ENCODE results near the gene EPHB2. TPM values are rescaled to one million over a fixed set of nuclear protein-coding genes. Genes with fewer than 3 reads are reported as not detected.

Gene EPHB2
- total RNA-seq, 1 experiment from 2014 or later = 18.5 TPM

DNA sequence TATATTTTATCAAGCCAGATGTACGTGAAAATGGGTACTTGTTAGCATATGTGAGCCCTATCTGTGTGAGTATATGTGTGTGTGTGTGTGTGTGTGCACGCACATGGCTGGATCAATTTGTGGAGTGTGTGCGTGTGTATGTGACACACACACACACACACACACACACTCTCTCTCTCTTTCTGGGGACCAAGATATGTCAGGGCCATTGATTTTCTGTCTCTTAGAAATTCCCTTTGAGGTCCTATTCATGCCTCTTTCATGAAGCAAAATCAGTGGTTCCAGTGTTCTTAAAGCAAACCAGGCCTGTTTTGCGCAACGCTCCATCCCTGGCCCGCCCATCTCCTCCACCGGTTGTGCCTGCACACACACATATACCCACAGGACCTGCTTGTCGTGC lies 90.0 kb downstream of the EPHB2 start:
- Mint-ChIP-seq H3K27me3 (ENCODE audit: low read depth) (no peaks in the 10 kb centered on the region; the same call in 1 of the 2 replicates), H3K27ac (peak overlapping the region; percentile 33; the same call in 1 of the 2 replicates), H3K9me3 (no peaks in the 10 kb centered on the region), H3K4me1 (peaks cover 28% of the 10 kb centered on the region), H3K4me3 (no peak overlapping the region), H3K36me3 (no peaks in the 10 kb centered on the region)
- CTCF ChIA-PET = interaction anchor here (1.3 kb wide), 1 partner anchor 61 kb away, joined by 3 read pairs; no protein-coding TSS in a partner anchor
- DNase-seq (ENCODE audit: low spot score) = no peak
- ATAC-seq = no peak
- TF ChIP-seq ZNF281 (CRISPR knock-in tag; IDR thresholded peaks at IDR 0.05) (no peak), JAZF1 (CRISPR knock-in tag; IDR thresholded peaks at IDR 0.05) (no peak), KAT7 (CRISPR knock-in tag; IDR thresholded peaks at IDR 0.05; ENCODE audit: borderline replicate concordance) (no peak), ZNF423 (CRISPR knock-in tag; IDR thresholded peaks at IDR 0.05) (no peak), NR3C1 (CRISPR knock-in tag; conservative IDR thresholded peaks at IDR 0.05; ENCODE audit: low read depth) (no peak), CBFB (CRISPR knock-in tag; IDR thresholded peaks at IDR 0.05; ENCODE audit: low read depth) (no peak), MXD4 (CRISPR knock-in tag; IDR thresholded peaks at IDR 0.05; ENCODE audit: borderline replicate concordance) (no peak), GABPB1 (CRISPR knock-in tag; IDR thresholded peaks at IDR 0.05) (no peak), ZNF425 (CRISPR knock-in tag; conservative IDR thresholded peaks at IDR 0.05) (no peak), ZNF416 (CRISPR knock-in tag; IDR thresholded peaks at IDR 0.05) (no peak), TEAD4 (CRISPR knock-in tag; IDR thresholded peaks at IDR 0.05) (no peak), PRRX2 (CRISPR knock-in tag; IDR thresholded peaks at IDR 0.05) (no peak), TP53 (CRISPR knock-in tag; IDR thresholded peaks at IDR 0.05) (no peak), FOXP1 (CRISPR knock-in tag; IDR thresholded peaks at IDR 0.05; ENCODE audit: borderline replicate concordance) (no peak), TCF7 (CRISPR knock-in tag; IDR thresholded peaks at IDR 0.05; ENCODE audit: low read depth) (no peak), ATF2 (CRISPR knock-in tag; IDR thresholded peaks at IDR 0.05; ENCODE audit: borderline replicate concordance, low read depth) (no peak), ZNF396 (CRISPR knock-in tag; IDR thresholded peaks at IDR 0.05; ENCODE audit: borderline replicate concordance) (no peak)
- TF ChIP-seq, protein P1, sequence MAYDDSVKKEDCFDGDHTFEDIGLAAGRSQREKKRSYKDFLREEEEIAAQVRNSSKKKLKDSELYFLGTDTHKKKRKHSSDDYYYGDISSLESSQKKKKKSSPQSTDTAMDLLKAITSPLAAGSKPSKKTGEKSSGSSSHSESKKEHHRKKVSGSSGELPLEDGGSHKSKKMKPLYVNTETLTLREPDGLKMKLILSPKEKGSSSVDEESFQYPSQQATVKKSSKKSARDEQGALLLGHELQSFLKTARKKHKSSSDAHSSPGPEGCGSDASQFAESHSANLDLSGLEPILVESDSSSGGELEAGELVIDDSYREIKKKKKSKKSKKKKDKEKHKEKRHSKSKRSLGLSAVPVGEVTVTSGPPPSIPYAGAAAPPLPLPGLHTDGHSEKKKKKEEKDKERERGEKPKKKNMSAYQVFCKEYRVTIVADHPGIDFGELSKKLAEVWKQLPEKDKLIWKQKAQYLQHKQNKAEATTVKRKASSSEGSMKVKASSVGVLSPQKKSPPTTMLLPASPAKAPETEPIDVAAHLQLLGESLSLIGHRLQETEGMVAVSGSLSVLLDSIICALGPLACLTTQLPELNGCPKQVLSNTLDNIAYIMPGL (CRISPR knock-in tag; IDR thresholded peaks at IDR 0.05) = no peak
- POLR2A ChIA-PET = no interaction called here

- H3K36me3 Mint-ChIP-seq = no peaks in the 10 kb centered on the region
- ChIA-PET POLR2A (no interaction called here), CTCF (interaction anchor here (1.0 to 1.3 kb wide), 2 partner anchors 14 to 60 kb away, joined by 3 read pairs; no protein-coding TSS in a partner anchor)
- ATAC-seq (no peak), DNase-seq (ENCODE audit: low spot score) (no peak)
- H3K4me3 Mint-ChIP-seq = no peak overlapping the region
- H3K27me3 Mint-ChIP-seq (ENCODE audit: low read depth) = no peaks in the 10 kb centered on the region; the same call in 1 of the 2 replicates
- H3K4me1 Mint-ChIP-seq = peaks cover 32% of the 10 kb centered on the region
- no peak overlapping the region for H3K27ac Mint-ChIP-seq
- H3K9me3 Mint-ChIP-seq = no peaks in the 10 kb centered on the region
- TF ChIP-seq NFE2L1 (CRISPR knock-in tag; IDR thresholded peaks at IDR 0.05) = no peak
- no peak for TF ChIP-seq ATF1 (CRISPR knock-in tag; IDR thresholded peaks at IDR 0.05)
- TF ChIP-seq TCF7 (CRISPR knock-in tag; IDR thresholded peaks at IDR 0.05; ENCODE audit: low read depth) = no peak
- TF ChIP-seq, protein P2, sequence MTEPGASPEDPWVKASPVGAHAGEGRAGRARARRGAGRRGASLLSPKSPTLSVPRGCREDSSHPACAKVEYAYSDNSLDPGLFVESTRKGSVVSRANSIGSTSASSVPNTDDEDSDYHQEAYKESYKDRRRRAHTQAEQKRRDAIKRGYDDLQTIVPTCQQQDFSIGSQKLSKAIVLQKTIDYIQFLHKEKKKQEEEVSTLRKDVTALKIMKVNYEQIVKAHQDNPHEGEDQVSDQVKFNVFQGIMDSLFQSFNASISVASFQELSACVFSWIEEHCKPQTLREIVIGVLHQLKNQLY (CRISPR knock-in tag; IDR thresholded peaks at IDR 0.05) = no peak
- no peak for TF ChIP-seq ZNF425 (CRISPR knock-in tag; conservative IDR thresholded peaks at IDR 0.05)
- TF ChIP-seq TEAD4 (CRISPR knock-in tag; IDR thresholded peaks at IDR 0.05) = no peak
- no peak for TF ChIP-seq ELF4 (CRISPR knock-in tag; IDR thresholded peaks at IDR 0.05; ENCODE audit: low read depth)
- no peak for TF ChIP-seq SMAD3 (CRISPR knock-in tag; IDR thresholded peaks at IDR 0.05; ENCODE audit: borderline replicate concordance)
- no peak for TF ChIP-seq GRHL2 (CRISPR knock-in tag; IDR thresholded peaks at IDR 0.05; ENCODE audit: insufficient replicate concordance, severe bottlenecking)
- no peak for TF ChIP-seq ETV6 (CRISPR knock-in tag; IDR thresholded peaks at IDR 0.05)
- TF ChIP-seq EMX1 (CRISPR knock-in tag; IDR thresholded peaks at IDR 0.05) = no peak
Measured at GRCh38 chr1:22801347-22801746, 90.7 kb downstream of the EPHB2 start.
